ENCODE results near the gene PAGE2B.
"Not testable (repeated sequence)": the region's sequence is repeated elsewhere in the genome, so short reads cannot be mapped to it uniquely, and the experiment has no call there.

PAGE2B gene, protein sequence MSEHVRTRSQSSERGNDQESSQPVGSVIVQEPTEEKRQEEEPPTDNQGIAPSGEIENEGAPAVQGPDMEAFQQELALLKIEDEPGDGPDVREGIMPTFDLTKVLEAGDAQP

DNA sequence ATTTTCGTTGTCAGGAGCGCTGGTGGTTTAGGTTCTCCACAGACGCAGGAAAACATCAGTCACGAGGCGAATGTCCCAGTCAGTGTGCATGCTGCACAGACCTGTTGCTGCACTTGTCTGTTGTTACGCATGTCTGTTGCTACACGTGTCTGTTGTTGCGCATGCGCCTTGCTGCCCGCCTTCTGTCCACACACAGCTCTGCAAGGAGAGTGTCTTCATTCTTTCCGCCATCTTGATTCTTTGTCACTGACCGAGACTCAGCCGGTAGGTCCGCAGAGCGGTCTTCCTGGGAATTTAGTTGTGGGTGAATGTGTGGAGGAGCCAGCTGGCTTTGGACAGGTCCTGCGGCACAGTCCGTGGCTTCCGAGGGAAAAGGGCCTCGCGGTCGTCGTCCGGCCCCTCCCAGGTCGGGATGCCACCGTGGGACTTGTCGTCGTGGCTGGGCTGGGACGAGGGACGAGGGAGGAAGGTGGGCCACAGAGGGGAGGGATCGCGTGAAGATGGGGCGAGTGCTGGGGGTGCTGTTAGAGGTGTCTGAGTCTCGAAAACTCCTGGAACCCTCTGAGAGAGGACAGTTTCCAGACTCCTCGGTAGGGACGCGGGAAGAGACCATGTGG lies at the start of gene PAGE2B:
PAGE2B (plus strand) TSS at position 180 of the 617 bp plus-strand sequence. CDS start 1,012 bp downstream, outside the sequence.
- DNase-seq (ENCODE audit: low spot score), result no peak

DNA sequence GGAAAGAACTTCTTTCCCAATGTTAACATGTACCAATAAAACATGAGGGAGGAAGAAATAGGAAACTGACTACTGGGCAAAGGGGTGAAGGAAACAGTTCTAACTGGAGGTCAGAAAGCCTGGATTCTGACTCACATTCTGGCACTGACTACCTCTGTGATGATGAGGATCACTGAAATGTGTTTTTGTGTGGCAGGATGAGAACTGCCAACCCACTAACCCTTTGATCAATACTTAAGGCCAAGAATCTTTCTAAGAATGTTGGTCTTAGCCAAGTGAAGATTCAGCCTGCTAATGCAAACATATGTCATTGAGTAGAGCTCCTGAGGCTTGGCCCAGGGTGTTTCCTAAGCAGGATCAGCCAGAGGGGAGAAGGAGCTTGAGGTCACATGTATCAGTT lies 48.7 kb upstream of the PAGE2B start:
- DNase-seq (ENCODE audit: low spot score), result peak; percentile 49

DNA sequence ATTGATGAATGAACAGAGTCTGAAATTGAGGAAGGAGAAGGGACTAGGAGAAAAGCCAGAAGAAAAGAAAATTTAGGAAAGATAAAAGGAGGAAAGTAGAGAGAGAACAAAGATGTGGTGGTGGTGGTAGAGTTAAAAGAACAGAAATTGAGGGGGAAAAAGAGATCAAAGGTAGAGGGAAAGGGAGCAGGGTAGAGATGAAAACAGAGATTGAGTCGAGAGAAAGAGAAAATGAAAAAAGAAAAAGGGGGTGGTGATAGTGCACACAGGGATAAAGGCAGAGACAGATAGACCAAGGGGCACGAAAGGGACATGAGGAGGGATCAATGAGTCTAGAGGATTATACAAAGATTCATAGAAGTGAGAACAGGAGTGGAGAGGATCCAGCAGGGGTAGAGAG lies 48.0 kb upstream of the PAGE2B start:
- DNase-seq (ENCODE audit: low spot score), result no peak

DNA sequence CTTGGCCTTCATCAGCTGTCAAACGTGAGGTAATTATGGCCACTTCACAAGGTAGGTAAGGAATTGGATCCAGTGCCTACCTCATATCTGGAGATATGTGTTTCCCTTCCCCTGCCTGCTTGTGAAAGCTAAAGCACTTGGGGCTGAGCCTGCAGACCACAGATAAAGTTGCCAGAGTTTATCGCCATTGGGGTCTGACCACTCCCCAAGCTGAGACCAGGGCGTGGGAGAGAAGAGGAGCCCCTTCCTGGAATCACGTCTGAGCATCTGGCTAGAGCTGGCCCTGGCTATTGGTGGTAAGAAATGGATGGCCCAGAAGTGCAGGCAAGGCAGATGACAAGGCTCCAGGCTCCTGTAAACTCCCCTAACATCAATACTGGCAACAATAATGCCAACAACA lies 46.8 kb upstream of the PAGE2B start:
- DNase-seq (ENCODE audit: low spot score), result no peak

DNA sequence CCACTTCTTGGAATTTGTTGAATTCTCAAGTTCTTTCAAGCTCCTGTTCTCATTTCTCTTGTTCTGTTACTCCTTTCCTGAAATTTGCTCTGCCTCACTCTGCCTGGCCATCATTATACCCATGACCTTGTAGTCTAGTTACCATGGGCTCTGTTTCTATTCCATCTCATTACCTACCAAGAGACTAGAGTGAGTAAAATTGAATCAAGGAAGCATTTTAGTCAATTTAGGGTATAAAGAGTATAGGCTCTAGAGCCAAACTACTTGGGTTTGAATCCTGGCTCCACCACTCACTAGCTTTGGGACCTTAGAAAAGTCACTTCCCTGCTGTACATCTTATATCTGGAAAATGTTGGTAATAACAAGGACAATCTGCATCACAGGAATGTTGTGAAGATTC lies 46.2 kb upstream of the PAGE2B start:
- DNase-seq (ENCODE audit: low spot score), result no peak

DNA sequence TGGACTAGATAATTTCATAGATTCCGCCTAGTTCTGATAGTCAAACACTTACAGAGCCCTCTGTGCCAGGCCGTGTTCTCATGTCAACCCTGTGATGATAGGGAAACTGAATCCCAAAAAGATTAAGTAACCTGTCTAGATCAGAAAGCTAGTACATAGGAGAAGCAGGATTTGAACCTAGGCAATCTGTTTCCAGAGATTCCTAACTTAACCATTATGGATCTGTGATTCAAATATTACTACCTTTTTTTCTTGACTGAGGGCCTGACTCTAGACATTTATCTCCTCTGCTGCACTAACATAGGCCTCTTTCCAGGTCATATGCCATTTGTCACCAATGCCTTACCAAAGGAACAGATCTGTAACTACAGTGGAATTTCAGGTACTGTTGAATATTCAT lies 45.5 kb upstream of the PAGE2B start:
- peak; percentile 16 for DNase-seq (ENCODE audit: low spot score)

DNA sequence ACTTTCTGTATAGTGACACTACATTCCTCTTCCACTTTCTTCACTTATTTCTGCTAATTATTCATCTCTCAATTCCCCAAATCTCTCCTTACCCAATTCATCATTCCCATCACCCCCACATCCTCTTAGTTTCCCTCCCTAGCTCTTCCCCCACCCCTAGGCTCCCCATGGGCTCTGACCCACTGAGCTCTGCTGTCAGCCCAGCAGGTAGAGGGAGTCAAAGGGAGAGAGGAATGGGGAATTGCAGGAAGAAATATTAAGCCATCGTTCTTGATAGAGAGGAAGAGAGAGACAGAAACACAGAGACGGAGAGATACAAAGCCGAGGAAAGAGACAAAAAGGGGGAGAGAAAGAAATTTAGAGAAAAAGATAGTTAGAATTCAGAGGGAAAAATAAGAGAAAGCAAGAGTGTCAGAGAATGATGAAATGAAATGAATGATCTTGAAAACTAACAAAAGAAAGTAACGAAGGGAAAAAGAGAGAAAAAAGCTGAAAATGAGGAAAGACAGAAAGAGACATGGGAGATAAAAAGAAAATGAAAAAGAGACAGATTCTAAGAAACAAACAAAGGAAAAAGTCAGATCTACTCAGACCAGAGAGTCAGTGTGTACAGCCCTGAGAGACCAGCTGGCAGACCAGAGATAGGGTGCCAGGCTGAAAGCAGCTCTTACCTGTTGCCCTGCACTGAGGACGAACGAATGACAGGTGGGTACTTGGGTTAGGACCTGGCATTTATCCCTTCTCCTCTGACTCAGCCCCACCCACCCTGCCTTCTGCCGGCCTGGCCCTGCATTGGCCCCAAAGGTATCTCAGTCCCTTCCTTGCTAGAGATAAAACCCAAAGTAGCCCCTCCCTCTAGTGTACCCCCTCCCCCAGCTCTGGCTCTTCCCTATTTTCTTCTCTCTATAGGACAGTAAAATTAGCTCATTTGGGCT lies 44.3 kb upstream of the PAGE2B start, which contains the start of gene ALAS2:
ALAS2 (minus strand) TSS at position 707 of the 935 bp plus-strand sequence. CDS start 4,977 bp downstream, outside the sequence.
- no peak for DNase-seq (ENCODE audit: low spot score)

DNA sequence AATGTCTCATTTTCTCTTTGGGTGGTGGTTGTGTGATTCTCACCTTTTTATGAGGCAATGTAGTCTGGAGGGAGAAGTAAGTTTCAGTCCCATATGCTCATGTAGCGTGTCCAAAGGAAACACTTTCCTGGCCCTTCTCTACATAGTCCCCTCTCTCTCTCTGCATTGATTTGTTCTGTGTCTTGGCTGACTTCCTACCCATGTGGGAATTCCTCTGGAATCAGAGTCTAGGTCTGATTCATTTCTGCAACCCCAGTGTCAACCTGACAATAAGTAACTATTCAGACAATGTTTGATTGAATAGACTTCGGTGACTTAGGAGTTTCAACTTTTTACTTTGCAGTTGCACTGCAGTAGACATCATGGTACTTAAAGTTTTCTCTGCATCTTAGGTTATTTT lies 41.4 kb upstream of the PAGE2B start:
- DNase-seq (ENCODE audit: low spot score), result peak; percentile 85

DNA sequence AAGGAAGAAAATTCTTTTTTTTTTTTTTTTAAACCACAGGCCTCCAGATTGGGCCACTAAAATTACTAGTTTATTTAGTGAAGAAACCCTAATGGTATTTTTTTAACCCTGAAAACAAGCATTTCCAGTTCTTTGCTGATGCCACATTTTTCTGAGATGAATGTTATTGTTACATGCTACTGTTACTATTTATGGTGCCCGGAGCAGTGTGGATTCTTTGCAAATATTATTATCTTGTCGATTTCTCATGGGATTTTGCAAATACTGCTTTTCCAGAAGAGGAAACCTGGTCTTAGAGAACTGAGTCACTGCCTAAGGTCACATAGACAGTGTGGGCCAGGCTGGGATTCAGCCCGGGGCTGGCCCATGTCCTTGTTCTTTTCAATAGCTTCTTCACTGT lies 35.4 kb upstream of the PAGE2B start:
- DNase-seq (ENCODE audit: low spot score), result no peak

DNA sequence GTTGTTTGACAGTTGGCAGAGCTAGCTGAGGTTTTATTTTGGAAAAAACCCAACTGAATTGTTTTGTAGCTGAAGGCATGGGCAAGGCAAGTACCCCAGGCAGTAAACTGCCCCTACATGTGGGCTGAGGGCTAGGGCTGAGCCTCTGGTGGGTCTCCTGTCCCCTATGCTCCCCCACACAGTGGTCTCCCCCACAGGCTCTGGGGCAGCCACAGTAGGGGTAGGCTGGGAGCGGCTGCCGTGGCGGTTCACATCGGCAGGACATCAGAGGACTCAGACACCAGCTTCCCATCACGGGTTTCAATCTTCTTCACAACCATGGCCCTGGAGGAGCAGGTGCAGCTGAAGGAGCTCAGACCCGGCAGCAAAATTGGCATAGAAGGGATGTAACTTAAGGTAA lies 33.3 kb upstream of the PAGE2B start:
- DNase-seq (ENCODE audit: low spot score), result no peak

DNA sequence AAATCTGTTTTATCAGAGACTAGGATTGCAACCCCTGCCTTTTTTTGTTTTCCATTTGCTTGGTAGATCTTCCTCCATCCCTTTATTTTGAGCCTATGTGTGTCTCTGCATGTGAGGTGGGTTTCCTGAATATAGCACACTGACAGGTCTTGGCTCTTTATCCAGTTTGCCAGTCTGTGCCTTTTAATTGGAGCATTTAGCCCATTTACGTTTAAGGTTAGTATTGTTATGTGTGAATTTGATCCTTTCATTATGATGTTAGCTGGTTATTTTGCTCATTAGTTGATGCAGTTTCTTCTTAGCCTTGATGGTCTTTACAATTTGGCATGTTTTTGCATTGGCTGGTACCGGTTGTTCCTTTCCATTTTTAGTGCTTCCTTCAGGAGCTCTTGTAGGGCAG lies 24.2 kb upstream of the PAGE2B start:
- not testable (repeated sequence) for DNase-seq (ENCODE audit: low spot score)

DNA sequence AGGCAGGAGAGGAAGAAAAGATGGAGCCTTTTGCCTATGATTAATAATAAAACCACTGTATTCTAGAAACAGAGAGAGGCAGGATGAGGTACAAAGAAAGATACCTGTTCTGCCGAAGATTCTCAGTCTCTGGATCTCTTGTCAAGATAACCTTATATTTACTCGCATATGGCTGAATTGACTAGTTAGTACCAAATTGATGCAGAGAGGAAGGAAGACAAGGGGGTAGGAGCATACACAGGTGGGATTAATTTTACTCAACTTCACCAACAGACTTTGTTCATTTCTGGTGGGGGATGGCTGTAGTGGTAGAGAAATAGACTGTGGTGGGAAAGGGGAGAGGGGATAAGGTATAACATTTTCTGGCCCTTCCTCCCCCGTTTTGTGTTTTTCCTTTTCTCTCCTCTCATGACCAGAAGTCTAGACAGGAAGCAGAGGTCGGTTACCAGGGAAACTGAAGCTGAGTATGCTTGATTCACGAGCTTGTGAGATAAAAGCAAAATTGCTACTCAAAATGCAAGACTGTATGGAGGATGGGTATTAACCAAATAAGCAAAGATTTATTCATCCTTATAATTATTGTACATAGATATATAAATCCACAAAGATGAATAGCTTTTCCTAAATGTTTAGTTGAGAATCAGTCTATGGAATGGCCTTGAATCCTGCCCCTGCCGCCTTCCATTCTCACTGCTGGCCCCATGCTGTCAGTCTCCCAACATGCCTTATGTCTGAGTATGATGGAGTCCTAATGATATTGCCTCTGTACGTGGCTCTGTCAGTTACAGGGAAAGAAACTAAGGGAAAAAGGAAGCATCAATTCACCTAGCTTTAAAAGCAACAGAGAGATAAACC lies 17.8 kb upstream of the PAGE2B start:
- peak; percentile 36 for DNase-seq (ENCODE audit: low spot score)

DNA sequence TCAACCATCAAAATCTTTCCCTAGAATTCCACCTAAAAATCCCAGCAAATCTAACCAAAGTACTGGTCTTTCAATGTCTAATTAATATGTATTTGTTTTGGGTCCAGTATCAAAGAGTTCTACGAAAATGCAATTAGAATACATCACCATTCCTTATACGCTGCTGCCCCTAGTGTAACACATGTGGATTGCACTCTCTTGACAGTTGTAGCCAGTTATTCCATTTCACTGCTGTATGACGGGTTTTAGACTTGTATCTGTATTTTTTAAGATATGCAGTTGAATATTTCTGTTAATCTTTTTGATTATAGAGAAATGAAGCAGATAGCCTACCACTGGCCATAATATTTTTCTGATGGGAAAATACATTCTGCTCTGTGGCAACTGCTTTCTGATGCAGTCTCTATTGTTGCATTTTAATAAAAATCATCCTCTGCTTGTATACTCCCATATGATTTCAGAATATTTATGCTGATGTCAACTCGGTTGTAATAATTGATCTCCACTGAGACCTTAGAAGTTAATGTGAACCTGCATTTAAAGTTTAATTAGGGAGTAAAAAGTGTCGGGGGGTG lies 17.1 kb upstream of the PAGE2B start:
- peak; percentile 45 for DNase-seq (ENCODE audit: low spot score)

DNA sequence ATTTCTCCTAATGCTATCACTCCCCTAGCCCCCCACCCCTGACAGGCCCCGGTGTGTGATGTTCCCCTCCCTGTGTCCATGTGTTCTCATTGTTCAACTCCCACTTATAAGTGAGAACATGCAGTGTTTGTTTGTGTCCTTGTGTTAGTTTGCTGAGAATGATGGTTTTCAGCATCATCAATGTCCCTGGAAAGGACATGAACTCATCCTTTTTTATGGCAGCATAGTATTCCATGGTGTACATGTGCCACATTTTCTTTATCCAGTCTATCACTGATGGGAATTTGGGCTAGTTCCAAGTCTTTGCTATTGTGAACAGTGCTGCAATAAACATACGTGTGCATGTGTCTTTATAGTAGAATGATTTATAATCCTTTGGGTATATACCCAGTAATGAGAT lies 7.7 kb upstream of the PAGE2B start:
- DNase-seq (ENCODE audit: low spot score), result not testable (repeated sequence)

DNA sequence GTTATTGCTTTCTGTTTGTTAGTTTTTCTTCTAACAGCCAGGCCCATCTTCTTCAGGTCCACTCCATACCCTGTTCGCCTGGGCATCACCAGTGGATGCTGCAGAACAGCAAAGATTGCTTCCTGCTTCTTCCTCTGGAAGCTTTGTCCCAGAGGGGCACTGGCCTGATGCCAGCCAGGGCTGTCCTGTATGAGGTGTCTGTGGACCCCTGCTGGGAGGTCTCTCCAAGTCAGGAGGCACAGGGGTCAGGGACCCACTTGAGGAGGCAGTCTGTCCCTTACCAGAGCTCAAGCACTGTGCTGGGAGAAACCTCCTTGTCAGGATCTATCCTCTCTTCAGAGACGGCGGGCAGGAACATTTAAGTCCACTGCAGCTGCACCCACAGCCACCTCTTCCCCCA lies 2.5 kb upstream of the PAGE2B start:
- DNase-seq (ENCODE audit: low spot score), result no peak

DNA sequence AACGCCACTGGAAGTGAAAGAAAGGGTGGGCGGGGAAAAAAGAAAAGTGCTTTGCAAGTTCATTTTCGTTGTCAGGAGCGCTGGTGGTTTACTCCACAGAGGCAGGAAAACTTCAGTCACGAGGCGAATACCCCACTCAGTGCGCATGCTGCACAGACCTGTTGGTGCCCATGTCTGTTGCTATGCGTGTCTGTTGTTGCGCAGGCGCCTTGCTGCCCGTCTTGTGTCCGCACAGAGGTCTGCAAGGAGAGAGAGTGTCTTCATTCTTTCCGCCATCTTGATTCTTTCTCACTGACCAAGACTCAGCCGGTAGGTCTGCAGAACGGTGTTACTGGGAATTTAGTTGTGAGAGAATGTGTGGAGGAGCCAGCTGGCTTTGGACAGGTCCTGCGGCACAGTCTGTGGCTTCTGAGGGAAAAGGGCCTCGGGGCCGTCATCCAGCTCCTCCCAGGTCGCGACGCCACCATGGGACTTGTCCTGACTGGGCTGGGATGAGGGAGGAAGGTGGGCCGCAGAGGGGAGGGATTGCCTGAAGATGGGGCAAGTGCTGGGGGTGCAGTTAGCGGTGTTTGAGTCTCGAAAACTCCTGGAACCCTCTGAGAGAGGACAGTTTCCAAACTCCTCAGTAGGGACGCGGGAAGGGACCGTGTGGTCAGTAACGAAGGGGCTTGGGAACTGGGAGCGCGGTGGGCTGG lies 14.1 kb downstream of the PAGE2B start, which contains the start of gene PAGE2:
PAGE2 (plus strand) TSS at position 224 of the 695 bp plus-strand sequence. CDS start 1,003 bp downstream, outside the sequence.
- DNase-seq (ENCODE audit: low spot score), result no peak

DNA sequence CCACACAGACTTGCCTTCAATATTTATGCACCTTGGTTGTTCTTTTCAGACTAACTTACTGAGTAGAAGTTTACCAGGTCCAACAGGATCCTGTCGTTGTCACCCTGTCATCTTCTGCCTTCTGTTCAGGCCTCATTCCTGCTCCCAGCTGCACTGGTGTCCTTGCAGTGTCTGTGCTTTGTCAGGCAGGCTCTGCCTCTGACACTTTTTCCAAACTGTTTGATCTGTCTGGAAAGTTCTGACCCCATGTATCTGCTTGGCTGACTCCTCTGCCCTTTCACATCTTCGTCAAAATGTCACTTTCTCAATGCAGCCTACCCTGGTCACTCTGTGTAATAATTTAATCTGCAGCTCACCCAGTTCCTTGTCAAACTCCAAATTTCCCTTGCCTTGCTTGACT lies 23.9 kb downstream of the PAGE2B start:
- no peak for DNase-seq (ENCODE audit: low spot score)

DNA sequence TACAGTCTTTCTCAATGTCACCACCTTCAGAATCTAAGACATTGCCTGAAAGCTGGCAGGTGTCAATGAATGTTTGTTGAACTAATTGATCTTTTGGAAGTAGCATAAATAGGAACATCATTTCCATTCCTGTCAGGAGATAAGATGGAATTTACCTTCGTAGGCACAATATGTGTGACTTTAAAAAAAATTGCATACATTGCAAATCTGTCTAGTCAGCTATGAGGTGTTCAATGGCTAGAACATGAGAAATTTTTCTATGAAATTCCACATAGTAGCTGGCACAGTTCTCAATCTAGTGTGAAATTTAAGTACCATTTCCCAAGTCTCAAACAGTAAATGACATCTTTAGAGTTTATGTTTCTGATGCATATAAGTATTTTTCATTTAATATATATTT lies 24.3 kb downstream of the PAGE2B start:
- no peak for DNase-seq (ENCODE audit: low spot score)

DNA sequence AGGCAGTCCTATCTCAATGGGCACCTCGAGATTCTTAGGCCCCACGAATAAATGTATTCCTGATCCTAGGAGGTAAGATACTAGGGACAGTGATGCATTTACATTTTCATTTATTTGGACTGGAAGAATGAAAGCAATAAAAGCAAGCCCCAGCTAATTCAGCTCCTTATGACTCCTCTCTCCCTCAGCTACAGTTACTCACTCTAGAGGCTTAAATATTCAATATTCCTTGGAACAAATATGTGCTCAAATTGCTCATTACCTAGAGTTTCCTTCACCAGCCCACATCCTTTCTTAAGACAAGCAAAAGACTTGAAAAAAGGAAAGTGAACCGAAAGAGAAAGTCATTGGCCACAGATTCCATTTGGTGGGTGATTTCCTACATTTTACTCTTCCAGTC lies 27.9 kb downstream of the PAGE2B start:
- DNase-seq (ENCODE audit: low spot score), result no peak

DNA sequence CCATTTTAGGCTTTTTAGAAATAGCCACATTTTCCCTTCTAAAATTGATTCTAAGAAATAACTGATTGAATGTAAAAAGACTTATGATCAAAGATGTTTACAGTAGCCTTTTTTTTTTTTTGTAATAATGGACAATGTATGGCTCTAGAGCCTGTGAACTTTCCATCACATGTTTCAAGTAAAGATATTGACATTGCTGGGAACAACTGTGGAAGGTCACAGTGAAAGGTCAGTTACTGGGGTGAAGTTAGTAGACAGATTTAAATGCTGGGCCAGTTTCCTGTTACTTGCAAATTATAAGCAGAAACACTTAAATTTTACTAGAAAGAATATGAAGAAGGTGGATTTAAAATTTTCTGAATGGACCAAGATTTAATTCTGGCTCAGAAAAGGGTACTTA lies 32.4 kb downstream of the PAGE2B start:
- DNase-seq (ENCODE audit: low spot score), result no peak

DNA sequence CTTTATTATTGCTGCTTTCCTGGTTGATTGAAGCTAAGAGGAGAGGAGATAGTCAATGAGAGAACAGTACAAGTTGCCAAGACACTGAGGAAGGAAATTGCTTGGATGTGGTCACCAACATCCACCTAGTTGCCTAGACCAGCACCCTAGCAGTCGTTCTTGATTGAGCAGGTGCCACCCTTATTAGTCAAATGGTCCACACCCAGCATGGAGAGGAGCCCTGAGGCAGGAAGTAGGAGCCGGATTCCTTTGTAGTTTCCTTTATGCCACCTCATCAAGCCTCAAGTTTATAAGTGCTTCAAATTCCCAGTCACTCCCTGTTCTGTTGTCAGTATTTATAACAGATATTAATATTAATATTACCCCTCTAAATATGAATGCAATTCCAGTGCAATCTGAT lies 33.1 kb downstream of the PAGE2B start:
- DNase-seq (ENCODE audit: low spot score), result peak; percentile 23
